Central memory CD8-positive, alpha-beta T cell (primary cell): ENCODE data around the gene JOSD1.
"Not testable (repeated sequence)": the region's sequence is repeated elsewhere in the genome, so short reads cannot be mapped to it uniquely, and the experiment has no call there.

Experiments
- ATAC-seq: fragments of 150-1000 bp; cut with Tn5 transposase; replicated peaks from 2 replicates; pipeline ENCODE4 v1.10.0; 2022; ENCODE audit warnings: mild to moderate bottlenecking, moderate FRiP score, moderate number of reproducible peaks; ENCODE audit not compliant: poor library complexity, severe bottlenecking; ENCODE audit errors: extremely low read depth
- DNase-seq, 2 donors: peaks; one replicate each; pipeline ENCODE4 v3.0.0; 2021; ENCODE audit warnings: low spot score in 2 of 2
- H3K27ac Mint-ChIP-seq: one replicate; pipeline ENCODE4 v1.8.0; 2022; ENCODE audit warnings: low read depth, mild to moderate bottlenecking, moderate library complexity, mixed read lengths
- H3K27me3 Mint-ChIP-seq: one replicate; pipeline ENCODE4 v1.8.0; 2022; ENCODE audit warnings: mixed read lengths
- H3K36me3 Mint-ChIP-seq: one replicate; pipeline ENCODE4 v1.8.0; 2022; ENCODE audit warnings: mild to moderate bottlenecking, moderate library complexity, mixed read lengths; ENCODE audit not compliant: insufficient read depth
- H3K4me1 Mint-ChIP-seq: one replicate; pipeline ENCODE4 v1.8.0; 2022; ENCODE audit warnings: mixed read lengths
- H3K4me3 Mint-ChIP-seq: one replicate; pipeline ENCODE4 v1.8.0; 2022; ENCODE audit warnings: mild to moderate bottlenecking, moderate library complexity, mixed read lengths
- H3K9me3 Mint-ChIP-seq: one replicate; pipeline ENCODE4 v1.8.0; 2022; ENCODE audit warnings: mixed read lengths

JOSD1 gene

GRCh38 chr22:38645430-38645829 is 55.3 kb downstream of the JOSD1 start:
- H3K27me3 Mint-ChIP-seq = peaks cover 21% of the 10 kb centered on the region
- no peak overlapping the region for H3K27ac Mint-ChIP-seq
- no peak overlapping the region for H3K4me3 Mint-ChIP-seq
- ATAC-seq (no peak), DNase-seq (no peak)
- H3K36me3 Mint-ChIP-seq = peaks cover 2% of the 10 kb centered on the region
- no peaks in the 10 kb centered on the region for H3K9me3 Mint-ChIP-seq
- no peaks in the 10 kb centered on the region for H3K4me1 Mint-ChIP-seq

- not testable (repeated sequence) for DNase-seq, H3K4me1 Mint-ChIP-seq, H3K4me3 Mint-ChIP-seq, H3K9me3 Mint-ChIP-seq, H3K27ac Mint-ChIP-seq, H3K36me3 Mint-ChIP-seq, ATAC-seq
- peaks cover 26% of the 10 kb centered on the region for H3K27me3 Mint-ChIP-seq
Measured at GRCh38 chr22:38644245-38644644, 56.5 kb downstream of the JOSD1 start.

GRCh38 chr22:38641476-38642040 is 59.2 kb downstream of the JOSD1 start:
- no peak for DNase-seq
- no peak for ATAC-seq
- no peaks in the 10 kb centered on the region for H3K9me3 Mint-ChIP-seq
- H3K36me3 Mint-ChIP-seq = peaks cover 2% of the 10 kb centered on the region
- H3K4me1 Mint-ChIP-seq = no peaks in the 10 kb centered on the region
- H3K27ac Mint-ChIP-seq = no peak overlapping the region
- peaks cover 26% of the 10 kb centered on the region for H3K27me3 Mint-ChIP-seq
- no peak overlapping the region for H3K4me3 Mint-ChIP-seq

- Mint-ChIP-seq H3K27me3 (peaks cover 26% of the 10 kb centered on the region), H3K4me3 (no peak overlapping the region), H3K4me1 (no peaks in the 10 kb centered on the region), H3K27ac (no peak overlapping the region), H3K36me3 (peaks cover 2% of the 10 kb centered on the region), H3K9me3 (no peaks in the 10 kb centered on the region)
- ATAC-seq (no peak), DNase-seq (no peak)
Measured at GRCh38 chr22:38638728-38639127, 62.0 kb downstream of the JOSD1 start.

GRCh38 chr22:38638216-38638615 is 62.5 kb downstream of the JOSD1 start:
- ATAC-seq = no peak
- no peak for DNase-seq
- no peak overlapping the region for H3K4me3 Mint-ChIP-seq
- no peak overlapping the region for H3K27ac Mint-ChIP-seq
- H3K4me1 Mint-ChIP-seq = no peaks in the 10 kb centered on the region
- H3K27me3 Mint-ChIP-seq = peaks cover 27% of the 10 kb centered on the region
- H3K36me3 Mint-ChIP-seq = peaks cover 2% of the 10 kb centered on the region
- no peaks in the 10 kb centered on the region for H3K9me3 Mint-ChIP-seq
